OCI-LY7 (cell line): ENCODE measurements around the gene MPZL2.

Experiments
- CTCF ChIP-seq: fragments of 200-600 bp; sonication (generic); conservative IDR thresholded peaks from 2 replicates; pipeline ENCODE4 v1.5.1; 2014; ENCODE audit warnings: mild to moderate bottlenecking, antibody characterized with exemption, low read length, moderate library complexity, mixed read lengths
- EZH2phosphoT487 ChIP-seq: fragments of 200-600 bp; sonication (generic); IDR thresholded peaks from 2 replicates; pipeline ENCODE4 v1.6.1; 2018; ENCODE audit warnings: low read depth, borderline replicate concordance, mild to moderate bottlenecking, mixed run types, antibody characterized with exemption, low read length, moderate library complexity, mixed read lengths

- TF ChIP-seq CTCF (no peak), EZH2phosphoT487 (no peak)
These were observed 40.5 kb downstream of the MPZL2 start for GRCh38 chr11:118223570-118223969.
